Right ventricle myocardium superior (tissue), 1 donor: ENCODE data around the gene TP53TG3F. TPM values are rescaled to one million over a fixed set of nuclear protein-coding genes. Genes with fewer than 3 reads are reported as not detected.
"Not testable (repeated sequence)": the region's sequence is repeated elsewhere in the genome, so short reads cannot be mapped to it uniquely, and the experiment has no call there.

Experiments
- ATAC-seq: fragments of 200-7000 bp; cut with Tn5 transposase; one replicate; pipeline ENCODE4 v1.9.1; 2020; ENCODE audit warnings: mild to moderate bottlenecking; ENCODE audit not compliant: poor library complexity
- DNase-seq: peaks from one replicate; pipeline ENCODE4 v3.0.0-alpha.2; 2020
- intact Hi-C: fragments of 100-400 bp; cut with DNase I; formaldehyde crosslinking; loops from one replicate; pipeline ENCODE4 v1.11.2; 2022
- long read RNA-seq: library from polyadenylated mRNA; unstranded; transcript quantifications from one replicate; pipeline ENCODE4 v2.0.0, GENCODE V29; 2021
- total RNA-seq: library from RNA; stranded (reverse); fragmentation: NEBNext Ultra II Directional; extraction: Animal tissue kit (Norgen Biotek cat#: 25700); gene quantifications from one replicate; pipeline ENCODE4 v1.2.1, GENCODE V29; 2021
- donor health status: DM: no; HTN: yes; CAD: no; lungs with severe emphysema.

Gene TP53TG3F
- total RNA-seq: not detected
- long read RNA-seq: 0 reads

- ATAC-seq, DNase-seq, intact Hi-C loops: not testable (repeated sequence)
These were observed at the start of gene TP53TG3F for GRCh38 chr16:33459312-33459711. Gene TP53TG3F (plus strand): TSS chr16:33459612. CDS start chr16:33459680, 68 bp downstream.

DNA sequence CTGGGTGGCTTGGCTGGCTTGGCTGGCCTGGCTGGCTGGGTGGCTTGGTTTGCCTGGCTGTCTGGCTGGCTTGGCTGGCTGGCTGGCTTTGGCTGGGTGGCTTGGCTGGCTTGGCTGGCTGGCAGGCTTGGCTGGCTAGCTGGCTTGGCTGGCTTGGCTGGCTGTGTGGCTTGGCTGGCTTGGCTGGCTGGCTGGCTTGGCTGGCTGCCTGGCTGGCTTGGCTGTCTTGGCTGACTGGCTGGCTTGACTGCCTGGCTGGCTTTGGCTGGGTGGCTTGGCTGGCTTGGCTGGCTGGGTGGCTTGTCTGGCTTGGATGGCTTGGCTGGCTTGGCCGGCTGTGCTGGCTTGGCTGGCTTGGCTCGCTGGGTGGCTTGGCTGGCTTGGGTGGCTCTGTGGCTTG is 32.2 kb downstream of the TP53TG3F start:
- intact Hi-C loops, DNase-seq, ATAC-seq: not testable (repeated sequence)

DNA sequence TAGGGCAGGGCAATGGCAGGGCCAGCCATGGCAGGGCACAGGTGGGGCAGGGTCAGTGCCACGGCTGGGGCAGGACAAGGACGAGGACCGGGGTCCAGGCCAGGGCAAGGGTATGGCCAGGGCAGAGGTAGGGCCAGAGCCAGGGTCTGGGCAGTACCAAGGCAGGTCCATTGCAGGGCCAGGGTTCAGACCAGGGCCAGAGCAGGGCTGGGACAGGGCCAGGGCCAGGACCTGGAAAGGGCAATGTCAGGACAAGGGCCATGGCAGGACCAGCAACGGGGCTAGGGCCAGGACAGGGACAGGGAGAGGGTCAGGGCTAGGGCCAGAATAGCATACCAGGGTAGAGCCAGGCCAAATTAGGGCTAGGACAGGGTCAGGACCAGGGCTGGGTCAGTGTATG is 47.8 kb downstream of the TP53TG3F start:
- DNase-seq, intact Hi-C loops, ATAC-seq: not testable (repeated sequence)

DNA sequence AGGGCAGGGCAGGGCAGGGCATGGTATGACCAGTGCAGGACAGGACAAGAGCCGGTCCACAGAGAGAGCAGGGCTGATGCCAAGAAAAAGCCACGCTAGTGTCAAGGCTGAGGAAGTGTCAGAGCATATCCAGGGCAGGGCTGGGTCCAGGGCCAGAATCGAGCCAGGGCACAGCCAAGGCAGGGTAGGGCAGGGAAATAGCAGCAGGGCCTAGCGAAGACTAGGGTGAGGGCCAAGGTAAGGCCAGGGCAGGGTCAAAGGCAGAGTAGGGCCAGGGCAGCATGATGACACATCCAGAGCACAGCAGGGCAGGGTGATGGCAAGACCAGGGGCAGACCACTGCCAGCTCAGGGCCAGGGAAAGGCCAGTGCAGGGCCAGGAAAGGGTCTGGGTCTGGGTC is 49.7 kb downstream of the TP53TG3F start:
- ATAC-seq: not testable (repeated sequence)

DNA sequence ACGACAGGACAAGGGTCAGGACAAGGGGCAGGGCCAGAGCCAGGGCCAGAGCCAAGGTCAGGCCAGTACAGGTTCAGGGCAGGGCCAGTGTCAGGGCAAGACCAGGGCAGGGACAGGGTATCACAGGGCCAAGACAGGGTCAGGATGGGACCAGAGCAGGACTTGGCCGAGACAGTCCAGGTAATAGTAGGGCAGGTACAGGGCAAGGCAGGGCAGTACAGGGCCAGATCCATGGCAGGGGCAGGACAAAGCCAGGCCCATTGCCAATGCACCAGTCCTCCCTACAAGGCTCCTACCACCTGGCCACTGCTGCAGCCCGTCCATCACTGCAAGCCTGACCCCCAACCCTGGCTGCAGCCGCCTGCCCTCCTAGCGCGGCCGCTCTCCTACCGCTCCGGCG is 50.5 kb downstream of the TP53TG3F start:
- intact Hi-C loops, DNase-seq, ATAC-seq: not testable (repeated sequence)

More for the DNA sequence above, 49.7 kb downstream of the TP53TG3F start:
- DNase-seq, intact Hi-C loops: not testable (repeated sequence)

Other genes with a start within 250 kb of the TP53TG3F start
- not detected for gene TP53TG3E, start 155.3 kb upstream of the TP53TG3F start, total RNA-seq
- not detected for gene TP53TG3B, start 98.8 kb upstream of the TP53TG3F start, total RNA-seq